Measurements from ENCODE around the gene STK17A.

DNA sequence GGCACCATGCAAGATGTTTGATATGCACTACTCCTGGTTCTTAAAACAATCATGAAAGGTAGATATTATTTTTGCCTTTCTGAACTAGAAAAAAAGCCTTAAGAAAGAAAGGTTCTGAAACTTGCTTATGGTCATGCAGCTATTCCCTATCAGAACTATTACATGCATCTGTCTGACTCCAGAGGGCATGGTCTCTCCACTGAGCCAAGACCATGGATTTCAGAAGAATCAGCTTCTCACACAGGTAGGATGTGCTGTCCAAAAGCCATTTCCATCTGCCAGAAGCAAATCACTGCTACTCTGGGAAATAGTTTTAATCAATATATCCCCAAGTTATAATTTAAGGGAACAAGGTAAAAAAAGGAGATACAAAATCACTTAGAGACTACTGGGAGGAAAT lies 69.5 kb downstream of the STK17A start:
- TF ChIP-seq EP300 (IDR thresholded peaks at IDR 0.05), result no peak
- TF ChIP-seq, protein P1, sequence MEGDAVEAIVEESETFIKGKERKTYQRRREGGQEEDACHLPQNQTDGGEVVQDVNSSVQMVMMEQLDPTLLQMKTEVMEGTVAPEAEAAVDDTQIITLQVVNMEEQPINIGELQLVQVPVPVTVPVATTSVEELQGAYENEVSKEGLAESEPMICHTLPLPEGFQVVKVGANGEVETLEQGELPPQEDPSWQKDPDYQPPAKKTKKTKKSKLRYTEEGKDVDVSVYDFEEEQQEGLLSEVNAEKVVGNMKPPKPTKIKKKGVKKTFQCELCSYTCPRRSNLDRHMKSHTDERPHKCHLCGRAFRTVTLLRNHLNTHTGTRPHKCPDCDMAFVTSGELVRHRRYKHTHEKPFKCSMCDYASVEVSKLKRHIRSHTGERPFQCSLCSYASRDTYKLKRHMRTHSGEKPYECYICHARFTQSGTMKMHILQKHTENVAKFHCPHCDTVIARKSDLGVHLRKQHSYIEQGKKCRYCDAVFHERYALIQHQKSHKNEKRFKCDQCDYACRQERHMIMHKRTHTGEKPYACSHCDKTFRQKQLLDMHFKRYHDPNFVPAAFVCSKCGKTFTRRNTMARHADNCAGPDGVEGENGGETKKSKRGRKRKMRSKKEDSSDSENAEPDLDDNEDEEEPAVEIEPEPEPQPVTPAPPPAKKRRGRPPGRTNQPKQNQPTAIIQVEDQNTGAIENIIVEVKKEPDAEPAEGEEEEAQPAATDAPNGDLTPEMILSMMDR (IDR thresholded peaks at IDR 0.05), result no peak

All from ovary (tissue), 3 donors.